ENCODE data around the gene BRWD1. TPM values are rescaled to one million over a fixed set of nuclear protein-coding genes. Genes with fewer than 3 reads are reported as not detected.

Gene BRWD1
- total RNA-seq, 1 experiment from 2014 or later: 28.8 TPM

GRCh38 chr21:39339231-39339630 is 25.8 kb upstream of the BRWD1 start:
- Mint-ChIP-seq H3K27ac (ENCODE audit: unreplicated experiment) (no peak overlapping the region), H3K9me3 (ENCODE audit: low read depth, unreplicated experiment) (no peaks in the 10 kb centered on the region), H3K4me3 (ENCODE audit: low read depth, unreplicated experiment) (no peak overlapping the region), H3K27me3 (ENCODE audit: unreplicated experiment) (no peaks in the 10 kb centered on the region), H3K36me3 (ENCODE audit: insufficient read depth, unreplicated experiment) (peaks cover 25% of the 10 kb centered on the region), H3K4me1 (ENCODE audit: low read depth, unreplicated experiment) (peaks cover 7% of the 10 kb centered on the region)
- intact Hi-C loops (cut with micrococcal nuclease; ENCODE audit: unreplicated experiment): no loop called here
- CTCF ChIA-PET: no interaction called here
- no peak for TF ChIP-seq CTCF (IDR thresholded peaks at IDR 0.05; ENCODE audit: unreplicated experiment)
- no TSS peak for BruUV-seq (replicated peaks)
- DNase-seq: no peak

- intact Hi-C loops (cut with micrococcal nuclease; ENCODE audit: unreplicated experiment): no loop called here
- CTCF ChIA-PET: no interaction called here
- Mint-ChIP-seq H3K27me3 (ENCODE audit: unreplicated experiment) (no peaks in the 10 kb centered on the region), H3K9me3 (ENCODE audit: low read depth, unreplicated experiment) (no peaks in the 10 kb centered on the region), H3K4me1 (ENCODE audit: low read depth, unreplicated experiment) (no peaks in the 10 kb centered on the region), H3K4me3 (ENCODE audit: low read depth, unreplicated experiment) (no peak overlapping the region), H3K36me3 (ENCODE audit: insufficient read depth, unreplicated experiment) (peaks cover 6% of the 10 kb centered on the region), H3K27ac (ENCODE audit: unreplicated experiment) (no peak overlapping the region)
- DNase-seq: no peak
- no peak for TF ChIP-seq CTCF (IDR thresholded peaks at IDR 0.05; ENCODE audit: unreplicated experiment)
- BruUV-seq (replicated peaks): no TSS peak
Measured at GRCh38 chr21:39336457-39337008, 23.1 kb upstream of the BRWD1 start.

- no peak for DNase-seq
- H3K27ac Mint-ChIP-seq (ENCODE audit: unreplicated experiment): no peak overlapping the region
- no peaks in the 10 kb centered on the region for H3K36me3 Mint-ChIP-seq (ENCODE audit: insufficient read depth, unreplicated experiment)
- intact Hi-C loops (cut with micrococcal nuclease; ENCODE audit: unreplicated experiment): no loop called here
- no peaks in the 10 kb centered on the region for H3K27me3 Mint-ChIP-seq (ENCODE audit: unreplicated experiment)
- CTCF ChIA-PET: no interaction called here
- H3K9me3 Mint-ChIP-seq (ENCODE audit: low read depth, unreplicated experiment): no peaks in the 10 kb centered on the region
- no TSS peak for BruUV-seq (replicated peaks)
- no peaks in the 10 kb centered on the region for H3K4me1 Mint-ChIP-seq (ENCODE audit: low read depth, unreplicated experiment)
- TF ChIP-seq CTCF (IDR thresholded peaks at IDR 0.05; ENCODE audit: unreplicated experiment): no peak
- no peak overlapping the region for H3K4me3 Mint-ChIP-seq (ENCODE audit: low read depth, unreplicated experiment)
Measured at GRCh38 chr21:39334611-39335010, 21.2 kb upstream of the BRWD1 start.

- no peaks in the 10 kb centered on the region for H3K27me3 Mint-ChIP-seq (ENCODE audit: unreplicated experiment)
- no peak for TF ChIP-seq CTCF (IDR thresholded peaks at IDR 0.05; ENCODE audit: unreplicated experiment)
- no peaks in the 10 kb centered on the region for H3K36me3 Mint-ChIP-seq (ENCODE audit: insufficient read depth, unreplicated experiment)
- CTCF ChIA-PET: no interaction called here
- H3K4me3 Mint-ChIP-seq (ENCODE audit: low read depth, unreplicated experiment): no peak overlapping the region
- H3K27ac Mint-ChIP-seq (ENCODE audit: unreplicated experiment): no peak overlapping the region
- no peak for DNase-seq
- no peaks in the 10 kb centered on the region for H3K9me3 Mint-ChIP-seq (ENCODE audit: low read depth, unreplicated experiment)
- no peaks in the 10 kb centered on the region for H3K4me1 Mint-ChIP-seq (ENCODE audit: low read depth, unreplicated experiment)
- BruUV-seq (replicated peaks): no TSS peak
- intact Hi-C loops (cut with micrococcal nuclease; ENCODE audit: unreplicated experiment): no loop called here
Measured at GRCh38 chr21:39332175-39332574, 18.7 kb upstream of the BRWD1 start.

Data from Calu3 (cell line).